HG03575 (cell line): ENCODE measurements around the gene NDUFA7.
"Not testable (repeated sequence)": the region's sequence is repeated elsewhere in the genome, so short reads cannot be mapped to it uniquely, and the experiment has no call there.

Experiments used
- ATAC-seq: cut with Tn5 transposase; IDR thresholded peaks from one replicate; pipeline ENCODE4 v1.9.1; 2021; ENCODE audit not compliant: unreplicated experiment, insufficient number of reproducible peaks, low FRiP score; ENCODE audit errors: extremely low read depth

The NDUFA7 gene

GRCh38 chr19:8323781-8324185, 2.6 kb upstream of the NDUFA7 start:
- ATAC-seq: no peak

- ATAC-seq: no peak
These were observed 1.4 kb upstream of the NDUFA7 start for GRCh38 chr19:8322638-8322997.

- ATAC-seq: no peak
These were observed 937 bp upstream of the NDUFA7 start for GRCh38 chr19:8321986-8322637.

GRCh38 chr19:8320564-8321066, 560 bp downstream of the NDUFA7 start:
- ATAC-seq: no peak

GRCh38 chr19:8319807-8320520, 1.2 kb downstream of the NDUFA7 start:
- no peak for ATAC-seq

- not testable (repeated sequence) for ATAC-seq
These were observed 2.3 kb downstream of the NDUFA7 start for GRCh38 chr19:8318835-8319234.

GRCh38 chr19:8316351-8317125, 4.6 kb downstream of the NDUFA7 start:
- no peak for ATAC-seq

GRCh38 chr19:8314981-8315640, 6.1 kb downstream of the NDUFA7 start:
- ATAC-seq: not testable (repeated sequence)

- ATAC-seq: no peak
These were observed 9.5 kb downstream of the NDUFA7 start for GRCh38 chr19:8311461-8312260.

- ATAC-seq: no peak
These were observed 10.7 kb downstream of the NDUFA7 start for GRCh38 chr19:8310342-8311055.

- no peak for ATAC-seq
These were observed 12.3 kb downstream of the NDUFA7 start for GRCh38 chr19:8308891-8309291.

- ATAC-seq: no peak
These were observed 13.0 kb downstream of the NDUFA7 start, which contains the start of gene CD320 for GRCh38 chr19:8307965-8308866. TSS of gene CD320 (minus strand) at chr19:8308358. CDS start at chr19:8308290, 68 bp downstream.

GRCh38 chr19:8307400-8307964, 13.7 kb downstream of the NDUFA7 start:
- ATAC-seq: no peak

- ATAC-seq: no peak
These were observed 14.7 kb downstream of the NDUFA7 start for GRCh38 chr19:8306235-8307054.

GRCh38 chr19:8305798-8306197, 15.4 kb downstream of the NDUFA7 start:
- ATAC-seq: no peak
